Right ventricle myocardium inferior (tissue), 1 donor: Measurements from ENCODE around the gene HK1. TPM values are rescaled to one million over a fixed set of nuclear protein-coding genes. Genes with fewer than 3 reads are reported as not detected.

ENCODE experiments used
- ATAC-seq: fragments of 200-7000 bp; cut with Tn5 transposase; one replicate; pipeline ENCODE4 v1.9.1; 2020; ENCODE audit warnings: mild to moderate bottlenecking, moderate library complexity
- DNase-seq: peaks from one replicate; pipeline ENCODE4 v3.0.0; 2021; ENCODE audit errors: missing footprints
- intact Hi-C: fragments of 100-400 bp; cut with DNase I; formaldehyde crosslinking; loops from one replicate; pipeline ENCODE4 v1.11.0; 2022
- total RNA-seq: library from RNA; stranded (reverse); fragmentation: NEBNext Ultra II Directional; extraction: Animal tissue kit (Norgen Biotek cat#: 25700); gene quantifications from one replicate; pipeline ENCODE4 v1.2.1, GENCODE V29; 2021
- donor health status: DM: no; HTN: yes; CAD: no; lungs with severe emphysema.

HK1 gene
- total RNA-seq, 1 donor from 2014 or later, result 186 TPM

- ATAC-seq (no peak), DNase-seq (no peak)
- intact Hi-C loops, result no loop called here
These were observed 80.9 kb downstream of the HK1 start for GRCh38 chr10:69359148-69359547.

DNA sequence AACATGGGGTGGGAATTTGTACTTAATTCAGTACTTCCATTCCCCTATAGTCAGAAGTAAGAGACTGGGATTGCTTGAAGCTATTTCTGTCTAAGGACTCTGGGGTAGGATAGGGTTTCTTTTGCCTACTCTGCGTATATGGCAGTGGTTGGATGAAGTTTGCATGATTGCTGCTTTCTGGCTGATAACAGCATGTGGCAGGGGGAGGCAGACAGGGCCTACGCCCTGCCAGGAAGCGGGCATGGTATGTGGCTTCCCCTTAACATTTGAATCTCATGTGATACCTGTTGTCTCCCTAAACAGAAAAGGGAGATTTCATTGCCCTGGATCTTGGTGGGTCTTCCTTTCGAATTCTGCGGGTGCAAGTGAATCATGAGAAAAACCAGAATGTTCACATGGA, 81.3 kb downstream of the HK1 start:
- intact Hi-C loops, result no loop called here
- no peak for ATAC-seq
- DNase-seq, result no peak

GRCh38 chr10:69360485-69361302, 82.4 kb downstream of the HK1 start:
- DNase-seq, result peak; percentile 83
- intact Hi-C loops, result loop anchor here (5.0 kb wide), 1 partner anchor 43 kb away; no protein-coding TSS in a partner anchor
- peak; percentile 70 for ATAC-seq

DNA sequence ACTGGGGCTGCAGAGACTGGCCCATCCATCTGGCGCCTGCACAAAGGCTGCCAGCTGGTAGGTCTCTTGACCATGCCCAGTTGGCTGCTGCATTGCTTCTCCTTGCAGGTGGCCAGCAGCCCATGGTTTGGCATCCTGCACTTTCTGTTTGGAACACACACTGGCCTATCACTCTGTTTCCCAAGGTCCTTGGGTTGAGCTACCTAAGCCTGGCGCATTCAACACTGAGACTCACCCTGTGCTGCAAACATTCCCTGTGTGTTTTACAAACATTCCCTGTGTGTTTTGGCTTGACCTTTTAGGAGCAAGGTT, 83.0 kb downstream of the HK1 start:
- DNase-seq, result no peak
- ATAC-seq, result peak; percentile 8
- intact Hi-C loops, result loop anchor here (5.0 kb wide), 1 partner anchor 44 kb away; no protein-coding TSS in a partner anchor

- DNase-seq (peak; percentile 85), ATAC-seq (peak; percentile 77)
- intact Hi-C loops, result loop anchor here (5.0 kb wide), 1 partner anchor 45 kb away; no protein-coding TSS in a partner anchor
These were observed 84.2 kb downstream of the HK1 start for GRCh38 chr10:69362471-69362954.

- intact Hi-C loops, result loop anchor here (5.0 kb wide), 1 partner anchor 46 kb away; no protein-coding TSS in a partner anchor
- no peak for ATAC-seq
These were observed 85.4 kb downstream of the HK1 start for GRCh38 chr10:69363666-69364065.

DNA sequence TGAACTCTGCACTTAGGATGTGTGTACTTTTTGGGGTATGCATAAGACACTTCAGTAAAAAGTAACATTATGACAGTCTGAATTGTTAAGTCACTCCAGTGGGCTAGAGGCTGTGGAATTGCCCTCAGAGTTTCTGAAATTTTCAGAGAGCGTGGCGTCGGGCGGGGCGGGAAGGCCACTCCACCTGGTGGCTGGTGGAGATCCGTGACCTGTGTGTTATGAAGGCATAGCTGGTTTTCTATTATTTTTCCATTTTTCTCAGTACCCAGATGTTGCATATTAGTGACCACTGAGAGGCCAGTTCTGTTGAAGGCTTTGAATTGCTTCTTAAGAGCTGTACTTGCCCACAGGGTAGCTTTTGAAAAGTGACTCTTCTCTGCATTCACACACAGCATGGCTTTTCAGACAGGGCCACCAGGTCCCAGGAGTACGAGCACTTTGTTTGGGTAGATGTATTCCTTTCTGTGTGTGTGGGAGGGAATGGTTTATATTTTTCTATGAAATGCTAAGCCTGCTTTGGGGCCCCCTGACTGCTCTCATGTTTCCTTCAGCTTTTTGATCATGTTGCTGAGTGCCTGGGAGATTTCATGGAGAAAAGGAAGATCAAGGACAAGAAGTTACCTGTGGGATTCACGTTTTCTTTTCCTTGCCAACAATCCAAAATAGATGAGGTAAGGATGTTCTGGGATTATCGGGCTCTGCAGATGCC, 86.1 kb downstream of the HK1 start:
- no peak for DNase-seq
- no peak for ATAC-seq
- intact Hi-C loops, result loop anchor here (5.0 kb wide), 1 partner anchor 47 kb away; no protein-coding TSS in a partner anchor

More at GRCh38 chr10:69363666-69364065, 85.4 kb downstream of the HK1 start:
- no peak for DNase-seq

DNA sequence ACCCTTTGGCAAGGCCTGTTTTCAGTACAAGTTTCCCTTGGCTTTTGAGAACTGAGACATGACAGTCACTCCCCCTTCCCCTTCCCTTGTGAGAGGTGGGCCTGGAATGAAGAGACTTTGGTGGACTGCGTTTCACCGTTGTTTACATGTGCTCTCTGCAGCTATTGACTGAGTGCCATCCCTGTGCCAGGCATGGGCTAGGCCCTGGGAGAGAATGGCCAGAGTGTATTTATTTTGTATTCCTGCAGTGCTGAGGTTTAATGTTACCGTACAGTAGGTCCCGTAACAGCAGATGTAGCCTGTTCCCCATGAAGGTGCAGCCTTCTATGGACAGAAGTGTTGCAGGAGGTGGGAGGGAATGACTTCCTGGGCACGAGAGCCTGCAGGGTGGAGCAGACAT, 88.4 kb downstream of the HK1 start:
- DNase-seq, result no peak
- ATAC-seq, result no peak
- intact Hi-C loops, result no loop called here

- intact Hi-C loops, result no loop called here
- DNase-seq (no peak), ATAC-seq (no peak)
These were observed 89.2 kb downstream of the HK1 start for GRCh38 chr10:69367469-69367868.

GRCh38 chr10:69372126-69372980, 94.1 kb downstream of the HK1 start:
- ATAC-seq (no peak), DNase-seq (no peak)
- intact Hi-C loops, result no loop called here

GRCh38 chr10:69374242-69374641, 95.9 kb downstream of the HK1 start:
- ATAC-seq (no peak), DNase-seq (no peak)
- intact Hi-C loops, result no loop called here

DNA sequence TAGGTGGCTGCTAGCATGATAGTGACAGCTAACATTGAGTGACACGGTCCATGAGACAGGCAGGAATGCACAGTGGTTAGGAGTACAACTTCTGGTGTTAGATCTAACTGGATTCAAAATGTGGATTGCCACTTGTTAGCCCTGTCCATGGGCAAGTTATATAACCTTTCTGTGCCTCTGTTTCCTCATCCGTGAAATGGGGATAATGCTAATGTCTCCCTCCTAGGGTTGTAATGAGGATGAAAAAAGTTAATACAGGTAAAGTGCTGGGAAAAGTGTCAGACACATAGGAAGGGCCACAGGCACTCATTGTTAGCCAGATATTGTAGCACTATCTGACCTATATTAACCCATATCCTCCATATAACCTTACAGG, 96.6 kb downstream of the HK1 start:
- DNase-seq, result no peak
- intact Hi-C loops, result loop anchor here (5.0 kb wide), 1 partner anchor 58 kb away; no protein-coding TSS in a partner anchor

DNA sequence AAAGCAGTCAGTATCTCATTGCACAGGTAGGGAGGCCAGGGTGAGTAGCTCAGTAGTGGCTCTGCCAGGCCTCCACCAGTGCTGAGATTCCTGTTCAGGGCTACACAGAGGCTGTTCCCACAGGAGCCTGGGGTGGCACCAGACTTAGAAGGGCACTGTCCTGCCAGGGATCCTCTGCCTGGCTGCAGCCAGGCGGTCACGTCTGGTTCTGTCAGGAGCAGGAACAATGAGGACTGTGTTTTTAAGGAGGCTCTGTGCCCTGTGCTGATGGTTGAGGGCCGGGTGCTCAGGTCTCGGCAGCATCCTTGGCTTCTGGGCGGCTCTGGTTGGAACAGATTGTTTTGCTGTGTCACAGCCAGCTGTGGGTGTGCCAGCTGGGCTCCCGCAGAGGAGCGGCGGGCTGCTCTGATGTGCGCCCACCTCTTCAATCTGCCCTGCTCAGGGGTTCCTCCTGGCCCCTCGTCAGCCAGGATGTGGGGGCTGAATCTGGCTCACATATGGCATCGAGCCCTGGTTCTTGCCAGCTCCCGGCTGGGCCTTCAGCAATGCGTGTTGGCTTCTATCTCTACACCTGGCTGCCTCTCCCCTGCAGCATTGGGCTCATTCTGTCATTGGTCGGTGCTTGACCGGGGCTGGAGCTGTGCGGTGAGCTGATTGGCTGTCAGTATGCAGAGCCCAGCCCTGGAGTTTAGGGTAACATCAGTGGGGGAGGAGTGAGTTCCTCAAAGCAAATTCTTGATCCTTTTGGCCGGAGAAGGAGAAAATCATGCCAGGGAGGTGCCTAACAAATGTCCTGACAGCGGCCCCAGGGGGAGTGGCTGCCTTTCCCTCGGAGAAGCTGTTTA, 97.2 kb downstream of the HK1 start:
- intact Hi-C loops, result loop anchor here (5.0 kb wide), 1 partner anchor 58 kb away; no protein-coding TSS in a partner anchor
- DNase-seq (no peak), ATAC-seq (peak; percentile 89)

More for the DNA sequence above, 96.6 kb downstream of the HK1 start:
- ATAC-seq, result no peak

GRCh38 chr10:69376662-69377061, 98.4 kb downstream of the HK1 start:
- intact Hi-C loops, result loop anchor here (5.0 kb wide), 1 partner anchor 59 kb away; no protein-coding TSS in a partner anchor
- no peak for ATAC-seq
- DNase-seq, result no peak

DNA sequence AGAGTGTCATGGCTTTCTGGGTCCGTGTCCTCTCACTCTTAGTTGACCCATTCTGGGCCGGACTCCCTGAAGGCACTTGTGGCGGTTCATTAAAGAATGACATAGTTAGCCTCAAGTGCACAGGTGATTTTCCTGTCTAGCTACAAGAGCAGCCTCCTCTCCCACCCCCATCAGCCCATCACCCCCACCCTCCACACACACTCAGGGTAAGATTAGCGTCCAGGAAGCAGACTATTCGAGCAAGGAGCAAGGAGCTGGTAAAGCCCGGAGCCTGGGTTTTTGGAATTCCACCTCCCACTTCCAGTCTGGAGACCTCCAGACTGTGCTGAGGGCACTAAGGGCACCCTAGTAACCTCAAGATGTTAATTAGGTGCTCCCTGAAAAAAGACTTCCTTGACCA, 98.9 kb downstream of the HK1 start:
- ATAC-seq, result no peak
- intact Hi-C loops, result loop anchor here (5.0 kb wide), 1 partner anchor 60 kb away; no protein-coding TSS in a partner anchor

DNA sequence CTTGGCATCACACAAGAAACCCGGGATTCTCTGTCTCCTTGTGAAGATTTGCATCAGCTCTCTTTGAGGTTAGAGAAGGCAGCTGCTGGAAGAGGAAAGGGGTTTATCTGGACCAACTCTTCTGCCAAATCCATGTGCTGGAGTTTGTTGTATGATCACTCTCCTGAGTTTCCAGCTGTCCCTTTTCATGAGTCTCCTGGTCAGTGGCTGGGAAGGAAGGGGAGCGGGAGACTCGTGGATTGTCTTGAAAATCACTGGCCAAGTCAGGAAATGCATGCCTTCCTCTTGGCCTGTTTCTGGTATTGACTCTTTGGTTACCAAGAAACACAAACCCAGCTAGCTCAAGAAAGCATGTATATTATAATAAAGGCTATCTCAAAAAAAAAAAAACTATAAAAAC, 99.6 kb downstream of the HK1 start:
- intact Hi-C loops, result loop anchor here (5.0 kb wide), 1 partner anchor 61 kb away; no protein-coding TSS in a partner anchor
- DNase-seq (no peak), ATAC-seq (peak; percentile 20)

More for the DNA sequence above, 98.9 kb downstream of the HK1 start:
- DNase-seq, result no peak

DNA sequence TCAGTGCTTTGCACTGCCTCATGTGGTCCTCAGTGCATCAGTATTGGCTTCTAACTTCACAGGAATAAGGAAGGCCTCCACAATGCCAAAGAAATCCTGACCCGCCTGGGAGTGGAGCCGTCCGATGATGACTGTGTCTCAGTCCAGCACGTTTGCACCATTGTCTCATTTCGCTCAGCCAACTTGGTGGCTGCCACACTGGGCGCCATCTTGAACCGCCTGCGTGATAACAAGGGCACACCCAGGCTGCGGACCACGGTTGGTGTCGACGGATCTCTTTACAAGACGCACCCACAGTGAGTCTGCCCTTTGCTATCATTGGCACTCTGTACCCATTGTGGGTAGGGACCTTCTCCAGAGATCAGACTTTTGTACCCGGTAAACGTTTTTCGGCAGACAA, 101.5 kb downstream of the HK1 start:
- intact Hi-C loops, result loop anchor here (5.0 kb wide), 1 partner anchor 62 kb away; no protein-coding TSS in a partner anchor
- ATAC-seq (no peak), DNase-seq (no peak)
